HEK293 (cell line): Measurements from ENCODE around the gene TCEAL7.

ENCODE experiments used
- GLIS1 ChIP-seq: fragments of 450-650 bp; formaldehyde crosslinking; IDR thresholded peaks from 2 replicates; pipeline ENCODE4 v1.5.1; 2016; ENCODE audit warnings: missing biosample characterization, missing genetic modification characterization
- GLIS2 ChIP-seq: fragments of 450-650 bp; formaldehyde crosslinking; IDR thresholded peaks from 2 replicates; pipeline ENCODE4 v1.5.1; 2016; ENCODE audit warnings: missing biosample characterization, missing genetic modification characterization
- KLF1 ChIP-seq: fragments of 450-650 bp; formaldehyde crosslinking; IDR thresholded peaks from 2 replicates; pipeline ENCODE4 v1.5.1; 2016; ENCODE audit warnings: missing biosample characterization, missing genetic modification characterization
- KLF16 ChIP-seq: fragments of 450-650 bp; formaldehyde crosslinking; IDR thresholded peaks from 2 replicates; pipeline ENCODE4 v1.5.1; 2017; ENCODE audit warnings: missing biosample characterization, missing genetic modification characterization
- SETDB1 ChIP-seq: IDR thresholded peaks from one replicate; pipeline ENCODE4 v1.6.1; 2017; ENCODE audit warnings: mild to moderate bottlenecking, low read length, moderate library complexity, mixed read lengths; ENCODE audit not compliant: insufficient read length
- SP2 ChIP-seq: fragments of 450-650 bp; formaldehyde crosslinking; IDR thresholded peaks from 2 replicates; pipeline ENCODE4 v1.5.1; 2016; ENCODE audit warnings: missing biosample characterization, missing genetic modification characterization
- SP3 ChIP-seq: fragments of 450-650 bp; formaldehyde crosslinking; IDR thresholded peaks from 2 replicates; pipeline ENCODE4 v1.5.1; 2016; ENCODE audit warnings: missing biosample characterization, missing genetic modification characterization
- YY1 ChIP-seq: fragments of 450-650 bp; formaldehyde crosslinking; IDR thresholded peaks from 2 replicates; pipeline ENCODE4 v1.5.1; 2018; ENCODE audit warnings: missing biosample characterization, missing genetic modification characterization
- ZBTB20 ChIP-seq: fragments of 450-650 bp; formaldehyde crosslinking; IDR thresholded peaks from 2 replicates; pipeline ENCODE4 v1.5.1; 2016; ENCODE audit warnings: missing biosample characterization, missing genetic modification characterization
- ZNF114 ChIP-seq: fragments of 450-650 bp; formaldehyde crosslinking; IDR thresholded peaks from 2 replicates; pipeline ENCODE4 v1.5.0; 2017; ENCODE audit warnings: missing biosample characterization, missing genetic modification characterization
- ZNF133 ChIP-seq: fragments of 450-650 bp; formaldehyde crosslinking; IDR thresholded peaks from 2 replicates; pipeline ENCODE4 v1.5.1; 2016; ENCODE audit warnings: missing biosample characterization, missing genetic modification characterization
- ZNF157 ChIP-seq: fragments of 450-650 bp; formaldehyde crosslinking; IDR thresholded peaks from 2 replicates; pipeline ENCODE4 v1.5.1; 2016; ENCODE audit warnings: missing biosample characterization, missing genetic modification characterization
- ZNF175 ChIP-seq: fragments of 450-650 bp; formaldehyde crosslinking; IDR thresholded peaks from 2 replicates; pipeline ENCODE4 v1.5.1; 2016; ENCODE audit warnings: missing biosample characterization, missing genetic modification characterization
- ZNF221 ChIP-seq: fragments of 450-650 bp; formaldehyde crosslinking; IDR thresholded peaks from 2 replicates; pipeline ENCODE4 v1.5.1; 2017; ENCODE audit warnings: missing biosample characterization, missing genetic modification characterization, borderline replicate concordance
- ZNF239 ChIP-seq: fragments of 450-650 bp; formaldehyde crosslinking; IDR thresholded peaks from 2 replicates; pipeline ENCODE4 v1.5.1; 2016; ENCODE audit warnings: missing biosample characterization, missing genetic modification characterization
- ZNF266 ChIP-seq: fragments of 450-650 bp; formaldehyde crosslinking; IDR thresholded peaks from 2 replicates; pipeline ENCODE4 v1.5.1; 2016; ENCODE audit warnings: missing biosample characterization, missing genetic modification characterization, low read depth
- ZNF600 ChIP-seq: fragments of 450-650 bp; formaldehyde crosslinking; IDR thresholded peaks from 2 replicates; pipeline ENCODE4 v1.5.1; 2016; ENCODE audit warnings: missing biosample characterization, missing genetic modification characterization
- ZNF629 ChIP-seq: fragments of 450-650 bp; formaldehyde crosslinking; IDR thresholded peaks from 2 replicates; pipeline ENCODE4 v1.5.1; 2017; ENCODE audit warnings: missing biosample characterization, missing genetic modification characterization
- ZNF76 ChIP-seq: fragments of 450-650 bp; formaldehyde crosslinking; IDR thresholded peaks from 2 replicates; pipeline ENCODE4; 2016; ENCODE audit warnings: low read depth, missing biosample characterization, missing genetic modification characterization, borderline replicate concordance
- TF ChIP-seq, protein P1 (sequence below): fragments of 450-650 bp; formaldehyde crosslinking; IDR thresholded peaks from 2 replicates; pipeline ENCODE4 v1.5.1; 2016; ENCODE audit warnings: missing biosample characterization, missing genetic modification characterization
- TF ChIP-seq, protein P2 (sequence below): fragments of 450-650 bp; formaldehyde crosslinking; IDR thresholded peaks from 2 replicates; pipeline ENCODE4 v1.5.1; 2016; ENCODE audit warnings: missing biosample characterization, missing genetic modification characterization
- TF ChIP-seq, protein P3 (sequence below): fragments of 450-650 bp; formaldehyde crosslinking; IDR thresholded peaks from 2 replicates; pipeline ENCODE4 v1.5.1; 2016; ENCODE audit warnings: missing biosample characterization, missing genetic modification characterization, low read depth
- TF ChIP-seq, protein P4 (sequence below): fragments of 450-650 bp; formaldehyde crosslinking; IDR thresholded peaks from 2 replicates; pipeline ENCODE4 v1.5.1; 2017; ENCODE audit warnings: missing biosample characterization, missing genetic modification characterization

The TCEAL7 gene

DNA sequence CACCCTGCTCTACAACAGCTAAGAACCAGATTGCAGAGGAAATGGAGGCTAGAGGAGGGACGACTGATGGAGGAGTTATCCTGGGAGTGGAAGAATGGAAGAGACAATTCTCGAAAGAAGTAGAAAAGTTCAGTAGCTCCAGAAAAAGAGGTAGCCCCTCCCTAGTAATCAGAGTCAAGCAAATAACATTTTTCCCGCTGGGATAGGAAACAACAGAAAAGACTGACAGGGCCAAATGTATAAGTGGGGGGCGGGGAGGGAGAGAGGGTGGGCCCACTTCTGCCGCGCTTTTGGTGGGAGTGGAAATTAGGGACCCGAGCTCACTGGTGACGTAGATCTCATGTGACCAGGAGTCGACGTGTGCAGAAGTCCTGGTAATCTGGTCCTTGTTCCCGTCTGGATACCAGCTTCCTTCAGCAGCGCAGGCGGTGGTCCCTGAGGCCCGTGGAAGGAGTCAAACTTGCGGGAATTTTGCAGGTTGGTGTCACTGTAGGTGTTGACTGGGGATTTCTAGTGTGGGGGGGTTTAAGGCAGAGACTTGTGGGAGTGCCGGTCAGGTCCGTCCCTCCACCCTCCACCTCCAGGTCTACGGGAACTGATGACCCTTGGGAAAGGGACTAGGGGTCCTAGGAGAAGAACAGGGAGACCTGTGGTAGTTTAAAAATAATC is 26.2 kb downstream of the TCEAL7 start, which contains the start of gene TCEAL9 (continued):
- TF ChIP-seq, protein P1, sequence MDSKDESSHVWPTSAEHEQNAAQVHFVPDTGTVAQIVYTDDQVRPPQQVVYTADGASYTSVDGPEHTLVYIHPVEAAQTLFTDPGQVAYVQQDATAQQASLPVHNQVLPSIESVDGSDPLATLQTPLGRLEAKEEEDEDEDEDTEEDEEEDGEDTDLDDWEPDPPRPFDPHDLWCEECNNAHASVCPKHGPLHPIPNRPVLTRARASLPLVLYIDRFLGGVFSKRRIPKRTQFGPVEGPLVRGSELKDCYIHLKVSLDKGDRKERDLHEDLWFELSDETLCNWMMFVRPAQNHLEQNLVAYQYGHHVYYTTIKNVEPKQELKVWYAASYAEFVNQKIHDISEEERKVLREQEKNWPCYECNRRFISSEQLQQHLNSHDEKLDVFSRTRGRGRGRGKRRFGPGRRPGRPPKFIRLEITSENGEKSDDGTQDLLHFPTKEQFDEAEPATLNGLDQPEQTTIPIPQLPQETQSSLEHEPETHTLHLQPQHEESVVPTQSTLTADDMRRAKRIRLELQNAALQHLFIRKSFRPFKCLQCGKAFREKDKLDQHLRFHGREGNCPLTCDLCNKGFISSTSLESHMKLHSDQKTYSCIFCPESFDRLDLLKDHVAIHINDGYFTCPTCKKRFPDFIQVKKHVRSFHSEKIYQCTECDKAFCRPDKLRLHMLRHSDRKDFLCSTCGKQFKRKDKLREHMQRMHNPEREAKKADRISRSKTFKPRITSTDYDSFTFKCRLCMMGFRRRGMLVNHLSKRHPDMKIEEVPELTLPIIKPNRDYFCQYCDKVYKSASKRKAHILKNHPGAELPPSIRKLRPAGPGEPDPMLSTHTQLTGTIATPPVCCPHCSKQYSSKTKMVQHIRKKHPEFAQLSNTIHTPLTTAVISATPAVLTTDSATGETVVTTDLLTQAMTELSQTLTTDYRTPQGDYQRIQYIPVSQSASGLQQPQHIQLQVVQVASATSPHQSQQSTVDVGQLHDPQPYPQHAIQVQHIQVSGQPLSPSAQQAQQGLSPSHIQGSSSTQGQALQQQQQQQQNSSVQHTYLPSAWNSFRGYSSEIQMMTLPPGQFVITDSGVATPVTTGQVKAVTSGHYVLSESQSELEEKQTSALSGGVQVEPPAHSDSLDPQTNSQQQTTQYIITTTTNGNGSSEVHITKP, result peak; percentile 66
- no peak for TF ChIP-seq ZNF114 (tag by site-specific recombination)
- TF ChIP-seq ZNF175 (tag by site-specific recombination), result no peak
- no peak for TF ChIP-seq ZNF157
- TF ChIP-seq KLF16, result 0 out of 2 replicates have a peak, but pooled peaks have one; percentile 48
- TF ChIP-seq ZBTB20 (tag by site-specific recombination), result peak; percentile 24; the same call in 1 of the 2 replicates
- no peak for TF ChIP-seq ZNF266 (tag by site-specific recombination)
- no peak for TF ChIP-seq GLIS2
- TF ChIP-seq ZNF629 (tag by site-specific recombination), result peak; percentile 75
- TF ChIP-seq YY1 (tag by site-specific recombination), result no peak
- TF ChIP-seq, protein P2, sequence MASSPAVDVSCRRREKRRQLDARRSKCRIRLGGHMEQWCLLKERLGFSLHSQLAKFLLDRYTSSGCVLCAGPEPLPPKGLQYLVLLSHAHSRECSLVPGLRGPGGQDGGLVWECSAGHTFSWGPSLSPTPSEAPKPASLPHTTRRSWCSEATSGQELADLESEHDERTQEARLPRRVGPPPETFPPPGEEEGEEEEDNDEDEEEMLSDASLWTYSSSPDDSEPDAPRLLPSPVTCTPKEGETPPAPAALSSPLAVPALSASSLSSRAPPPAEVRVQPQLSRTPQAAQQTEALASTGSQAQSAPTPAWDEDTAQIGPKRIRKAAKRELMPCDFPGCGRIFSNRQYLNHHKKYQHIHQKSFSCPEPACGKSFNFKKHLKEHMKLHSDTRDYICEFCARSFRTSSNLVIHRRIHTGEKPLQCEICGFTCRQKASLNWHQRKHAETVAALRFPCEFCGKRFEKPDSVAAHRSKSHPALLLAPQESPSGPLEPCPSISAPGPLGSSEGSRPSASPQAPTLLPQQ (tag by site-specific recombination), result peak; percentile 100
- peak; percentile 35; the same call in 1 of the 2 replicates for TF ChIP-seq ZNF600 (tag by site-specific recombination)
- TF ChIP-seq SETDB1, result no peak
- TF ChIP-seq, protein P3, sequence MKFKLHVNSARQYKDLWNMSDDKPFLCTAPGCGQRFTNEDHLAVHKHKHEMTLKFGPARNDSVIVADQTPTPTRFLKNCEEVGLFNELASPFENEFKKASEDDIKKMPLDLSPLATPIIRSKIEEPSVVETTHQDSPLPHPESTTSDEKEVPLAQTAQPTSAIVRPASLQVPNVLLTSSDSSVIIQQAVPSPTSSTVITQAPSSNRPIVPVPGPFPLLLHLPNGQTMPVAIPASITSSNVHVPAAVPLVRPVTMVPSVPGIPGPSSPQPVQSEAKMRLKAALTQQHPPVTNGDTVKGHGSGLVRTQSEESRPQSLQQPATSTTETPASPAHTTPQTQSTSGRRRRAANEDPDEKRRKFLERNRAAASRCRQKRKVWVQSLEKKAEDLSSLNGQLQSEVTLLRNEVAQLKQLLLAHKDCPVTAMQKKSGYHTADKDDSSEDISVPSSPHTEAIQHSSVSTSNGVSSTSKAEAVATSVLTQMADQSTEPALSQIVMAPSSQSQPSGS (tag by site-specific recombination), result peak; percentile 57; the same call in 1 of the 2 replicates
- TF ChIP-seq GLIS1, result 0 out of 2 replicates have a peak, but pooled peaks have one; percentile 5
- TF ChIP-seq ZNF221 (tag by site-specific recombination), result no peak
- peak; percentile 51 for TF ChIP-seq SP2 (tag by site-specific recombination)
- no peak for TF ChIP-seq ZNF239 (tag by site-specific recombination)
- peak; percentile 69; the same call in 1 of the 2 replicates for TF ChIP-seq ZNF76 (tag by site-specific recombination)
- peak; percentile 40 for TF ChIP-seq KLF1 (tag by site-specific recombination)
- peak; percentile 62 for TF ChIP-seq ZNF133 (tag by site-specific recombination)
- TF ChIP-seq SP3 (tag by site-specific recombination), result peak; percentile 59; the same call in 1 of the 2 replicates
- TF ChIP-seq, protein P4, sequence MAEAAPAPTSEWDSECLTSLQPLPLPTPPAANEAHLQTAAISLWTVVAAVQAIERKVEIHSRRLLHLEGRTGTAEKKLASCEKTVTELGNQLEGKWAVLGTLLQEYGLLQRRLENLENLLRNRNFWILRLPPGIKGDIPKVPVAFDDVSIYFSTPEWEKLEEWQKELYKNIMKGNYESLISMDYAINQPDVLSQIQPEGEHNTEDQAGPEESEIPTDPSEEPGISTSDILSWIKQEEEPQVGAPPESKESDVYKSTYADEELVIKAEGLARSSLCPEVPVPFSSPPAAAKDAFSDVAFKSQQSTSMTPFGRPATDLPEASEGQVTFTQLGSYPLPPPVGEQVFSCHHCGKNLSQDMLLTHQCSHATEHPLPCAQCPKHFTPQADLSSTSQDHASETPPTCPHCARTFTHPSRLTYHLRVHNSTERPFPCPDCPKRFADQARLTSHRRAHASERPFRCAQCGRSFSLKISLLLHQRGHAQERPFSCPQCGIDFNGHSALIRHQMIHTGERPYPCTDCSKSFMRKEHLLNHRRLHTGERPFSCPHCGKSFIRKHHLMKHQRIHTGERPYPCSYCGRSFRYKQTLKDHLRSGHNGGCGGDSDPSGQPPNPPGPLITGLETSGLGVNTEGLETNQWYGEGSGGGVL (tag by site-specific recombination), result peak; percentile 65
